Mesenchymal stem cell (in vitro differentiated cells and primary cell): ENCODE data around the gene APEX1.

Source experiments
- DNase-seq: peaks from one replicate; pipeline ENCODE4 v3.0.0-alpha.2; 2013
- H2AFZ ChIP-seq: one replicate; pipeline ENCODE4 v1.6.1; 2013; ENCODE audit warnings: low read depth, mild to moderate bottlenecking, control low read depth, inconsistent platforms, low read length, moderate library complexity
- H2AK5ac ChIP-seq: 2 replicates; pipeline ENCODE4 v1.6.1; 2013; ENCODE audit warnings: low read length, moderate library complexity, mild to moderate bottlenecking, inconsistent platforms; ENCODE audit not compliant: severe bottlenecking
- H2BK120ac ChIP-seq: one replicate; pipeline ENCODE4 v1.6.1; 2013; ENCODE audit warnings: low read depth, mild to moderate bottlenecking, inconsistent platforms, low read length, moderate library complexity
- H2BK12ac ChIP-seq, 2 experiments: one replicate each; pipeline ENCODE4 v1.6.1; 2013; ENCODE audit warnings: inconsistent platforms in 2 of 2, low read length in 2 of 2, mild to moderate bottlenecking in 2 of 2, moderate library complexity in 2 of 2, control low read depth in 1 of 2
- H2BK15ac ChIP-seq: one replicate; pipeline ENCODE4 v1.6.1; 2013; ENCODE audit warnings: mild to moderate bottlenecking, low read depth, inconsistent platforms; ENCODE audit not compliant: poor library complexity, severe bottlenecking
- H2BK5ac ChIP-seq: 2 replicates; pipeline ENCODE4 v1.6.1; 2013; ENCODE audit warnings: low read depth, mild to moderate bottlenecking, low read length, control low read depth, inconsistent platforms; ENCODE audit not compliant: poor library complexity, severe bottlenecking
- H3K14ac ChIP-seq, 2 experiments: one replicate each; pipeline ENCODE4 v1.6.1; 2013; ENCODE audit warnings: inconsistent platforms in 2 of 2, low read length in 2 of 2, control low read depth in 1 of 2, mild to moderate bottlenecking in 1 of 2, moderate library complexity in 1 of 2
- H3K18ac ChIP-seq, 2 experiments: one replicate each; pipeline ENCODE4 v1.6.1; 2013; ENCODE audit warnings: inconsistent platforms in 2 of 2, low read length in 2 of 2, control low read depth in 1 of 2, low read depth in 1 of 2, mild to moderate bottlenecking in 1 of 2
- H3K23ac ChIP-seq, 2 experiments: one replicate each; pipeline ENCODE4 v1.6.1; 2013; ENCODE audit warnings: inconsistent platforms in 2 of 2, low read length in 2 of 2, mild to moderate bottlenecking in 2 of 2, moderate library complexity in 2 of 2, control low read depth in 1 of 2
- H3K27ac ChIP-seq: 2 replicates; pipeline ENCODE4 v1.5.1; 2013; ENCODE audit warnings: mild to moderate bottlenecking, moderate library complexity, low read length, control low read depth, inconsistent platforms; ENCODE audit not compliant: poor library complexity, severe bottlenecking
- H3K27me3 ChIP-seq, 2 experiments: 2 replicates each; pipeline versions ENCODE4 v1.6.1 to v1.7.0; 2013; ENCODE audit warnings: low read length in 2 of 2, mild to moderate bottlenecking in 2 of 2, moderate library complexity in 2 of 2, control low read depth in 1 of 2, inconsistent platforms in 1 of 2; ENCODE audit not compliant: control insufficient read depth in 1 of 2, insufficient read depth in 1 of 2
- H3K36me3 ChIP-seq, 2 experiments: 2 replicates each; pipeline versions ENCODE4 v1.6.1 to v1.7.0; 2013; ENCODE audit warnings: low read length in 2 of 2, control low read depth in 1 of 2, inconsistent platforms in 1 of 2, low read depth in 1 of 2, mild to moderate bottlenecking in 1 of 2; ENCODE audit not compliant: insufficient read depth in 2 of 2, control insufficient read depth in 1 of 2
- H3K4ac ChIP-seq, 2 experiments: one replicate each; pipeline ENCODE4 v1.6.1; 2013; ENCODE audit warnings: inconsistent platforms in 2 of 2, low read length in 2 of 2, mild to moderate bottlenecking in 2 of 2, moderate library complexity in 2 of 2, control low read depth in 1 of 2, low read depth in 1 of 2
- H3K4me1 ChIP-seq: 2 replicates; pipeline ENCODE4 v1.6.1; 2013; ENCODE audit warnings: low read depth, low read length, control low read depth; ENCODE audit not compliant: control insufficient read depth, insufficient read depth
- H3K4me2 ChIP-seq: 2 replicates; pipeline ENCODE4 v1.6.1; 2013; ENCODE audit warnings: low read length, mild to moderate bottlenecking, inconsistent platforms; ENCODE audit not compliant: poor library complexity, severe bottlenecking
- H3K4me3 ChIP-seq, 2 experiments: 2 replicates each; pipeline versions ENCODE4 v1.5.1 to v1.7.0; 2013; ENCODE audit warnings: low read length in 2 of 2, mild to moderate bottlenecking in 2 of 2, control low read depth in 1 of 2, low read depth in 1 of 2; ENCODE audit not compliant: insufficient read depth in 1 of 2
- H3K79me1 ChIP-seq: replicated peaks from 2 replicates; pipeline ENCODE4 v1.6.1; 2013; ENCODE audit warnings: mild to moderate bottlenecking, control low read depth, low read length, inconsistent platforms; ENCODE audit not compliant: poor library complexity, severe bottlenecking
- H3K9ac ChIP-seq: 2 replicates; pipeline ENCODE4 v1.7.0; 2013; ENCODE audit warnings: mild to moderate bottlenecking, low read length, moderate library complexity
- H3K9me3 ChIP-seq: 2 replicates; pipeline ENCODE4 v1.7.0; 2013; ENCODE audit warnings: mild to moderate bottlenecking, low read length; ENCODE audit not compliant: control insufficient read depth
- H4K8ac ChIP-seq: one replicate; pipeline ENCODE4 v1.6.1; 2013; ENCODE audit warnings: inconsistent platforms, mild to moderate bottlenecking, low read length, moderate library complexity
- H4K91ac ChIP-seq: one replicate; pipeline ENCODE4 v1.6.1; 2013; ENCODE audit warnings: mild to moderate bottlenecking, low read length, inconsistent platforms
- WGBS: methylation state at CpG from one replicate; pipeline ENCODE4 v1.1.7; 2013; ENCODE audit warnings: mixed read lengths; 5-methylcytosine and 5-hydroxymethylcytosine counted together

APEX1 gene

GRCh38 chr14:20485900-20486299 is 30.9 kb downstream of the APEX1 start:
- WGBS: 59% methylated on average over 7 of the region's 7 CpGs
- no peak overlapping the region for H3K27ac ChIP-seq
- no peak overlapping the region for H3K4ac ChIP-seq
- H3K4me2 ChIP-seq: no peak overlapping the region
- peaks cover 0 to 27% of the 10 kb centered on the region in 2 experiments for H3K27me3 ChIP-seq
- no peak overlapping the region for H4K8ac ChIP-seq
- H2BK120ac ChIP-seq: no peak overlapping the region
- no peak overlapping the region for H3K4me3 ChIP-seq
- H2AFZ ChIP-seq: no peak overlapping the region
- H3K36me3 ChIP-seq: no peaks in the 10 kb centered on the region
- H3K18ac ChIP-seq: no peak overlapping the region
- no peak for DNase-seq
- H3K9ac ChIP-seq: no peak overlapping the region
- no peak overlapping the region for H2BK12ac ChIP-seq
- no peak overlapping the region for H2BK5ac ChIP-seq
- H3K14ac ChIP-seq: no peak overlapping the region
- H3K79me1 ChIP-seq: no peaks in the 10 kb centered on the region
- H4K91ac ChIP-seq: no peak overlapping the region
- H2AK5ac ChIP-seq: no peak overlapping the region
- no peaks in the 10 kb centered on the region for H3K9me3 ChIP-seq
- no peak overlapping the region for H2BK15ac ChIP-seq
- no peak overlapping the region for H3K23ac ChIP-seq
- H3K4me1 ChIP-seq: no peaks in the 10 kb centered on the region

- Histone ChIP-seq H3K9ac (no peak overlapping the region), H3K4ac (no peak overlapping the region), H3K14ac (no peak overlapping the region), H3K79me1 (no peaks in the 10 kb centered on the region), H3K23ac (no peak overlapping the region), H2BK12ac (no peak overlapping the region), H3K27ac (no peak overlapping the region), H4K91ac (no peak overlapping the region), H3K4me2 (no peak overlapping the region), H3K27me3 (peaks cover 0 to 31% of the 10 kb centered on the region in 2 experiments), H4K8ac (no peak overlapping the region), H3K9me3 (no peaks in the 10 kb centered on the region), H2AFZ (no peak overlapping the region), H3K4me3 (no peak overlapping the region), H3K4me1 (no peaks in the 10 kb centered on the region), H2AK5ac (no peak overlapping the region), H2BK15ac (no peak overlapping the region), H2BK120ac (no peak overlapping the region), H2BK5ac (no peak overlapping the region), H3K36me3 (no peaks in the 10 kb centered on the region), H3K18ac (no peak overlapping the region)
- DNase-seq: no peak
- 85% methylated on average over 8 of the region's 8 CpGs for WGBS
Measured at GRCh38 chr14:20486684-20487395, 31.8 kb downstream of the APEX1 start.

- no peak overlapping the region for H3K4ac ChIP-seq
- no peak for DNase-seq
- no peaks in the 10 kb centered on the region for H3K36me3 ChIP-seq
- no peak overlapping the region for H2AFZ ChIP-seq
- no peak overlapping the region for H4K8ac ChIP-seq
- H2BK15ac ChIP-seq: no peak overlapping the region
- no peaks in the 10 kb centered on the region for H3K9me3 ChIP-seq
- no peak overlapping the region for H3K18ac ChIP-seq
- H3K4me2 ChIP-seq: no peak overlapping the region
- no peak overlapping the region for H4K91ac ChIP-seq
- H2BK5ac ChIP-seq: no peak overlapping the region
- no peaks in the 10 kb centered on the region for H3K79me1 ChIP-seq
- H3K9ac ChIP-seq: no peak overlapping the region
- H3K23ac ChIP-seq: no peak overlapping the region
- no peak overlapping the region for H2BK12ac ChIP-seq
- H3K27me3 ChIP-seq: peaks cover 0 to 31% of the 10 kb centered on the region in 2 experiments
- H3K27ac ChIP-seq: no peak overlapping the region
- no peak overlapping the region for H2AK5ac ChIP-seq
- H2BK120ac ChIP-seq: no peak overlapping the region
- H3K4me3 ChIP-seq: no peak overlapping the region
- no peaks in the 10 kb centered on the region for H3K4me1 ChIP-seq
- H3K14ac ChIP-seq: no peak overlapping the region
Measured at GRCh38 chr14:20487396-20487725, 32.3 kb downstream of the APEX1 start.

- no peaks in the 10 kb centered on the region for H3K36me3 ChIP-seq
- H3K27me3 ChIP-seq: peaks cover 0 to 31% of the 10 kb centered on the region in 2 experiments
- H3K27ac ChIP-seq: no peak overlapping the region
- H2BK15ac ChIP-seq: no peak overlapping the region
- H3K18ac ChIP-seq: no peak overlapping the region
- H3K9me3 ChIP-seq: no peaks in the 10 kb centered on the region
- H4K8ac ChIP-seq: no peak overlapping the region
- no peak overlapping the region for H3K4ac ChIP-seq
- no peak overlapping the region for H3K4me2 ChIP-seq
- H3K14ac ChIP-seq: no peak overlapping the region
- no peak overlapping the region for H2BK120ac ChIP-seq
- no peak overlapping the region for H2AFZ ChIP-seq
- 66% methylated on average over 4 of the region's 6 CpGs for WGBS
- H2AK5ac ChIP-seq: no peak overlapping the region
- no peaks in the 10 kb centered on the region for H3K79me1 ChIP-seq
- H2BK12ac ChIP-seq: no peak overlapping the region
- H3K9ac ChIP-seq: no peak overlapping the region
- H4K91ac ChIP-seq: no peak overlapping the region
- H3K4me3 ChIP-seq: peak overlapping the region in 1 of 2 experiments; percentile 30
- no peak for DNase-seq
- no peak overlapping the region for H2BK5ac ChIP-seq
- H3K4me1 ChIP-seq: no peaks in the 10 kb centered on the region
- no peak overlapping the region for H3K23ac ChIP-seq
Measured at GRCh38 chr14:20489093-20489994, 34.3 kb downstream of the APEX1 start.
